NOMO-1 treated with dmso at 0.1 percent for 144 hours (cell line): ENCODE results near the gene MSI2.

Experiments
- DNase-seq: peaks from one replicate; lab custom pipeline; 2025; ENCODE audit not compliant: unreplicated experiment; lab: John Stamatoyannopoulos, UW

MSI2 gene

GRCh38 chr17:57448759-57449283, 192.5 kb downstream of the MSI2 start:
- no peak for DNase-seq

GRCh38 chr17:57451191-57451590, 194.9 kb downstream of the MSI2 start:
- no peak for DNase-seq

- no peak for DNase-seq
Measured at GRCh38 chr17:57451643-57452042, 195.3 kb downstream of the MSI2 start.

GRCh38 chr17:57453841-57454425, 197.6 kb downstream of the MSI2 start:
- no peak for DNase-seq

- DNase-seq, result no peak
Measured at GRCh38 chr17:57454729-57455062, 198.4 kb downstream of the MSI2 start.

GRCh38 chr17:57455063-57455914, 199.0 kb downstream of the MSI2 start:
- peak; percentile 41 for DNase-seq

- DNase-seq, result no peak
Measured at GRCh38 chr17:57456622-57457021, 200.3 kb downstream of the MSI2 start.

- DNase-seq, result no peak
Measured at GRCh38 chr17:57457188-57457587, 200.9 kb downstream of the MSI2 start.

- no peak for DNase-seq
Measured at GRCh38 chr17:57458718-57459285, 202.5 kb downstream of the MSI2 start.

GRCh38 chr17:57459286-57459915, 203.1 kb downstream of the MSI2 start:
- DNase-seq, result no peak

GRCh38 chr17:57461082-57461481, 204.8 kb downstream of the MSI2 start:
- DNase-seq, result no peak

GRCh38 chr17:57462007-57462579, 205.8 kb downstream of the MSI2 start:
- DNase-seq, result no peak

- DNase-seq, result no peak
Measured at GRCh38 chr17:57463103-57463885, 207.0 kb downstream of the MSI2 start.

GRCh38 chr17:57464191-57464864, 208.0 kb downstream of the MSI2 start:
- DNase-seq, result no peak

GRCh38 chr17:57465610-57466009, 209.3 kb downstream of the MSI2 start:
- DNase-seq, result no peak

GRCh38 chr17:57466017-57466471, 209.7 kb downstream of the MSI2 start:
- no peak for DNase-seq

GRCh38 chr17:57466521-57466920, 210.2 kb downstream of the MSI2 start:
- DNase-seq, result no peak

GRCh38 chr17:57467226-57467625, 210.9 kb downstream of the MSI2 start:
- DNase-seq, result no peak

- no peak for DNase-seq
Measured at GRCh38 chr17:57467801-57468200, 211.5 kb downstream of the MSI2 start.
